Heart left ventricle (tissue), 16 donors: ENCODE results near the gene DMBX1. TPM values are rescaled to one million over a fixed set of nuclear protein-coding genes. Genes with fewer than 3 reads are reported as not detected.

Experiments
- ATAC-seq, 4 donors: fragments of 200-7000 bp; cut with Tn5 transposase; one replicate each; pipeline ENCODE4 v1.9.1; 2020 to 2022; ENCODE audit warnings: moderate library complexity in 4 of 4, mild to moderate bottlenecking in 3 of 4, moderate number of reproducible peaks in 1 of 4
- DNase-seq, 5 donors: peaks; one replicate each; pipeline ENCODE4 v3.0.0-alpha.2; 2020
- H3K27ac ChIP-seq, 12 donors: fragments of 200-600 bp; sonication (generic) in 4 of 12; one replicate each; pipeline versions ENCODE4 v1.5.0 to v1.8.0; 2016 to 2022; ENCODE audit warnings: mild to moderate bottlenecking in 2 of 12
- H3K27me3 ChIP-seq, 9 donors: fragments of 200-600 bp; sonication (generic) in 2 of 9; one replicate each; pipeline versions ENCODE4 v1.5.1 to v1.8.0; 2016 to 2022; ENCODE audit warnings: mild to moderate bottlenecking in 3 of 9
- H3K36me3 ChIP-seq, 9 donors: fragments of 200-600 bp; sonication (generic) in 2 of 9; one replicate each; pipeline versions ENCODE4 v1.5.0 to v1.8.0; 2018 to 2022; ENCODE audit warnings: mild to moderate bottlenecking in 2 of 9
- H3K4me1 ChIP-seq, 12 donors: fragments of 200-600 bp; sonication (generic) in 4 of 12; one replicate each; pipeline versions ENCODE4 v1.5.0 to v1.8.0; 2016 to 2022; ENCODE audit warnings: mild to moderate bottlenecking in 3 of 12
- H3K4me3 ChIP-seq, 12 donors: fragments of 200-600 bp; sonication (generic) in 4 of 12; one replicate each; pipeline versions ENCODE4 v1.5.0 to v1.8.0; 2017 to 2022; ENCODE audit warnings: mild to moderate bottlenecking in 9 of 12, moderate library complexity in 4 of 12
- H3K9me3 ChIP-seq, 12 donors: fragments of 200-600 bp; sonication (generic) in 4 of 12; one replicate each; pipeline versions ENCODE4 v1.5.0 to v1.8.0; 2016 to 2022; ENCODE audit warnings: mild to moderate bottlenecking in 1 of 12
- POLR2A ChIP-seq, 2 donors: fragments of 450-650 bp; IDR thresholded peaks; one replicate each; pipeline ENCODE4 v1.6.1; 2017; ENCODE audit warnings: antibody characterized with exemption in 2 of 2, mild to moderate bottlenecking in 2 of 2, moderate library complexity in 2 of 2
- WGBS, 4 donors: extraction: QIAGEN DNeasy Blood & Tissue Kit in 2 of 4; methylation state at CpG; one replicate each; pipeline versions ENCODE4 v1.1.5 to v1.1.7; 2013 to 2018; 5-methylcytosine and 5-hydroxymethylcytosine counted together
- intact Hi-C, 10 donors: fragments of 100-400 bp; cut with DNase I; formaldehyde crosslinking; loops; one replicate each; pipeline versions ENCODE4 v1.11.1 to v1.14.2; 2022
- polyA plus RNA-seq, 2 donors: library from polyadenylated mRNA; stranded (reverse); fragments of 200-250 nt; gene quantifications; one replicate each; pipeline ENCODE4 v1.2.3, GENCODE V29; 2013
- total RNA-seq, 9 donors: library from RNA; depleted of rRNA in 2 of 9; stranded (reverse); fragments of >200 nt in 2 of 9; fragmentation: NEBNext Ultra II Directional in 3 of 9; extraction: Animal tissue kit (Norgen Biotek cat#: 25700) in 3 of 9; gene quantifications; one replicate each; pipeline versions ENCODE4 v1.1.0 to v1.2.4, GENCODE V29; 2016 to 2023
- TF ChIP-seq, protein P1 (sequence below), 12 donors: fragments of 200-600 bp; sonication (generic) in 4 of 12; IDR thresholded peaks; one replicate each; pipeline versions ENCODE4 v1.5.0 to v1.8.0; 2018 to 2022; ENCODE audit warnings: antibody characterized with exemption in 12 of 12, mild to moderate bottlenecking in 5 of 12
- donor health status: ischemic (EF 13 %, LVEDD 7.1; RV severe dilation, severe dysfunction).
- donor health status: healthy with polysubstance abuse.
- donor health status: DM: no; HTN: yes; CAD: no.
- donor health status: DM: no; HTN: no; CAD: no.
- donor health status: ischemic (EF 25% LVEDD 6.9; RV normal size, moderate dysfunction).
- donor health status: ischemic (EF 25% LVEDD 5.7; RV mildly dilated, moderate dysfunction).
- donor health status: healthy.
- donor health status: DM: yes; HTN: yes; CAD: no.
- donor health status: ischemic (EF 35%, LVEDD 5.7; RV mildly dilated, moderate dysfunction).
- donor health status: nonischemic (EF 11% LVEDD 7.7; RV severe dilation, severe dysfunction).
- donor health status: DM: yes; HTN: yes; CAD: no.
- donor health status: PGD.
- donor health status: ischemic (EF 29% LVEDD 5.4; RV normal size, mild dysfunction).
- donor health status: nonischemic (EF 23%, LVEDD 6.1; RV moderate dilation, normal function).

Gene DMBX1
- total and polyA plus RNA-seq, 11 donors: not detected

DNA sequence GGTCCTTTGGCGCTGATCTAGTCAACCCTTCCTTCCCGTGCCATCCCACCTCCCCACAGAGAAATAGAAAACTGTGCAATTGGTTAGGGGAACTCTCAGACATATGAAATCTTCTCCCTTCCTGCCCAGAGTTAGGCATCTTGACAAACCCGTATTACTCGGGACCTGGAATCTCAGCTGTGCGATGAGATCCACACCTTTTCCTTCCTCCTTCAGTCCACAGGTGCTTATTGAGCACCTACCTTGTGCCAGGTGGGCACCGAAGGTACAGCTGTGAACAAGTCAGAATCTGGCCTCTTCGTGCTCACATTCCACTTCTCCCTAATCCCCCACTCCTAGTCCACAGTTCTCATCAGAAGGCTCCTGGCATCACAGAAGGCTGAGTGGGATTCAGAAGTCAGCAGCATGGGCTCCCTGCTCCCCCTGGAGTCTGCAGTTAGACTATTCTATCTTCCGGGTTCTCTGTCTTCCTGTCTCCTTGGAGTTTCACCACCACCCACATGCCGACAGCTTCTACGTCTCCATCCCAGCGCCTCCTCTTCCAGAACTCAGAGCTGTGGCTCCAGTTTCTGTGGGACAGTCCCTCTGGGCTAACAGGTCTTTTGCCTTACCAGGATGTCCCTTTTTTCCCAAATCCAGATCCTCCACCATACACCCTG, 38.8 kb downstream of the DMBX1 start:
- Histone ChIP-seq H3K4me1 (peaks cover 0 to 9% (median under 1%) of the 10 kb centered on the region in 12 donors), H3K36me3 (no peaks in the 10 kb centered on the region), H3K4me3 (no peak overlapping the region), H3K27me3 (peaks cover 0 to 68% (median 17%) of the 10 kb centered on the region in 9 donors), H3K9me3 (no peaks in the 10 kb centered on the region), H3K27ac (no peak overlapping the region)
- intact Hi-C loops: loop anchor here (1.0 to 10.0 kb wide), 11 partner anchors 50 to 122 kb away; no protein-coding TSS in a partner anchor
- ATAC-seq (no peak), DNase-seq (no peak)
- TF ChIP-seq POLR2A (IDR thresholded peaks at IDR 0.05): no peak
- TF ChIP-seq, protein P1, sequence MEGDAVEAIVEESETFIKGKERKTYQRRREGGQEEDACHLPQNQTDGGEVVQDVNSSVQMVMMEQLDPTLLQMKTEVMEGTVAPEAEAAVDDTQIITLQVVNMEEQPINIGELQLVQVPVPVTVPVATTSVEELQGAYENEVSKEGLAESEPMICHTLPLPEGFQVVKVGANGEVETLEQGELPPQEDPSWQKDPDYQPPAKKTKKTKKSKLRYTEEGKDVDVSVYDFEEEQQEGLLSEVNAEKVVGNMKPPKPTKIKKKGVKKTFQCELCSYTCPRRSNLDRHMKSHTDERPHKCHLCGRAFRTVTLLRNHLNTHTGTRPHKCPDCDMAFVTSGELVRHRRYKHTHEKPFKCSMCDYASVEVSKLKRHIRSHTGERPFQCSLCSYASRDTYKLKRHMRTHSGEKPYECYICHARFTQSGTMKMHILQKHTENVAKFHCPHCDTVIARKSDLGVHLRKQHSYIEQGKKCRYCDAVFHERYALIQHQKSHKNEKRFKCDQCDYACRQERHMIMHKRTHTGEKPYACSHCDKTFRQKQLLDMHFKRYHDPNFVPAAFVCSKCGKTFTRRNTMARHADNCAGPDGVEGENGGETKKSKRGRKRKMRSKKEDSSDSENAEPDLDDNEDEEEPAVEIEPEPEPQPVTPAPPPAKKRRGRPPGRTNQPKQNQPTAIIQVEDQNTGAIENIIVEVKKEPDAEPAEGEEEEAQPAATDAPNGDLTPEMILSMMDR (IDR thresholded peaks at IDR 0.05): peak in 2 of 12 donors; percentile 19 to 24
- 29 to 41% (median 37%) methylated on average over 11 of the region's 11 CpGs for WGBS, 4 donors

DNA sequence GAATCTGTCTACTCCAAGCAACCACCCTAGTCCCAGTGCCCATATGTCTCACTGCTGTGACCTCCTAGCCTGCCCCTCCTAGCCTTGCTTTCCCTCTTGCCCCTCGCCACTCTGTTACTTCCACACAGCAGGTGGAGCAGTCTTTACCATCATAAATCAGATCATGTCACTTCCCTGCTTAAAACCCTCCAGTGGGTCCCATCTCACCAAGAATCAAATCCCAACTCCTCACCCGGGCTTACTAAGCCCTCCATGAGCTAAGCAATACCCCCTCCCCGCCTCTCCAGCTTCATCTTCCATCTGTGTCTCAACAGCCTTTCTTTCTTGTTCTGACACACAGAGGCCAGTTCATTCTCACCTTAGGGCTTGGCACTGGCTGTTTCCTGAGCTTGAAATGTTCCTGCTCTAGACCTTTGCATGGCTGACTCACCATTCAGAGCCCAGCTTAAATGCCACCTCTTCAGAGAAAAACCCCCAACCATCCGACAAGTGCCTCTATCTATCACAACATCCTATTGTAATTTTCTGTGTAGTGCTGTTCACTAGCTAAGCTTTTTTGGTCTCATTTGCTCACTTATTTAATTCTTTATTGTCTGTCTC, 39.5 kb downstream of the DMBX1 start:
- H3K4me1 ChIP-seq: peaks cover 0 to 11% (median 2%) of the 10 kb centered on the region in 12 donors
- DNase-seq: peak in 1 of 5 donors; percentile 6
- H3K27ac ChIP-seq: no peak overlapping the region
- ATAC-seq: no peak
- TF ChIP-seq, protein P1 (IDR thresholded peaks at IDR 0.05): no peak
- TF ChIP-seq POLR2A (IDR thresholded peaks at IDR 0.05): no peak
- H3K27me3 ChIP-seq: peaks cover 0 to 68% (median 17%) of the 10 kb centered on the region in 9 donors
- no peak overlapping the region for H3K4me3 ChIP-seq
- intact Hi-C loops: loop anchor here (2.0 to 10.0 kb wide), 6 partner anchors 50 to 122 kb away; no protein-coding TSS in a partner anchor
- WGBS, 4 donors: 52 to 69% (median 58%) methylated on average over 4 of the region's 4 CpGs
- no peaks in the 10 kb centered on the region for H3K9me3 ChIP-seq
- H3K36me3 ChIP-seq: no peaks in the 10 kb centered on the region

DNA sequence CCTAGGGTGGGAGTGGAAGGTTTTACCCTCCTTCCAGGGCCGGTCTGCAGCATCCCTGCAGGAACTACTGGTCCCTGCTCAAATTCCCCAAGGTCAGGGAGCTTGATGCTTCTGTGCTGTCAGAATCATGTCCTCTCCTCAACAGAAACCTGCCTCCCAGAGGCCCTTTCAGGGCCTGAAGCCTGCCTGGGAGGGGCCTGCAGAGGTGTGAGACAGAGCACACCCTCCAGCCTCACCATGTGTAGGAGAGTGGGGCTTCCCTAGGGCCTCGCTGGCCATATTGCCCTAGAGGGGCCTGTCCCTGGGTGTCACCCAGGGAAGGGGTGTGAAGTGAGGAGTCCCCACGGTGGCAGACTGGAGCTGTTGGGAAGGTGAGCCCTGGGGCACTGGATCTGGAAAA, 40.7 kb downstream of the DMBX1 start:
- Histone ChIP-seq H3K27me3 (peaks cover 0 to 66% (median 17%) of the 10 kb centered on the region in 9 donors), H3K9me3 (no peaks in the 10 kb centered on the region), H3K4me3 (no peak overlapping the region), H3K36me3 (no peaks in the 10 kb centered on the region), H3K27ac (no peak overlapping the region), H3K4me1 (peaks cover 0 to 11% (median 2%) of the 10 kb centered on the region in 12 donors)
- 53 to 67% (median 65%) methylated on average over 2 to 3 of the region's 3 CpGs for WGBS, 4 donors
- no peak for ATAC-seq
- TF ChIP-seq, protein P1 (IDR thresholded peaks at IDR 0.05): no peak
- no peak for TF ChIP-seq POLR2A (IDR thresholded peaks at IDR 0.05)
- no peak for DNase-seq
- intact Hi-C loops: loop anchor here in 4 of 10 donors (2.0 to 5.0 kb wide), 3 partner anchors 124 to 197 kb away; no protein-coding TSS in a partner anchor

DNA sequence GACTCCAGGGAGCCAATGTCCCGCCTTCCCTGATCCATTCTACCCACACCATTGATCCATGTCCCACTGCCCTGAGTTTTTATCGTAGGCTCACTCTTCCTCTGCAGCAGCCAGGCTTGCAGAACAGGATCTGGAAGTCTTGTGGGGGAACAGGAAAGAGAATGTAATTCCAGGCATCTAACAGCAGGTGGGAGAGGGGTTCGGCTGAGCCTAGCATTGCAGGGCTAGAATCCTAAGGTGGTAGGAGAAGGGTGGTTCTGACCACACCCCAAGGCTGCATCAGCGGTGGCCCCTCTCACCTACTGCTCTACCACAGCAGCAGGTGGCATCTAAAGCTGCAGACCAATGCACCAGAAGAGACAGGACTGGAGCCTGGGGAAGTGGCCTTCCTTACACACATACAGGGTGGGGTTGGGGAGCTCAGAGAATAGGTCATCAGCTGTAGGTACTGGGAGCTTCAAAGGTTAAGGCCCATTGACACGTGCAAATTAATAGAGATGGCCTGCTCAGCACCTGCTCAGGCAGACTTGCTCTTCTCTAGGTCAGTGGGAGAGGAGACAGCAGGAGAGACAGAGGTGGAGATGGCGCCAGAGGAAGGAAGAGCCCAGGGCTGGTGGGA, 41.3 kb downstream of the DMBX1 start:
- Histone ChIP-seq H3K27ac (no peak overlapping the region), H3K36me3 (no peaks in the 10 kb centered on the region), H3K4me3 (no peak overlapping the region), H3K4me1 (peaks cover 0 to 11% (median 2%) of the 10 kb centered on the region in 12 donors), H3K27me3 (peaks cover 0 to 60% (median 15%) of the 10 kb centered on the region in 9 donors), H3K9me3 (no peaks in the 10 kb centered on the region)
- DNase-seq (no peak), ATAC-seq (no peak)
- TF ChIP-seq, protein P1 (IDR thresholded peaks at IDR 0.05): no peak
- TF ChIP-seq POLR2A (IDR thresholded peaks at IDR 0.05): no peak
- WGBS, 4 donors: 56 to 69% (median 59%) methylated on average over 6 of the region's 6 CpGs
- intact Hi-C loops: loop anchor here in 4 of 10 donors (2.0 to 5.0 kb wide), 3 partner anchors 124 to 196 kb away; no protein-coding TSS in a partner anchor
